Measurements from ENCODE around the gene NAA35. TPM values are rescaled to one million over a fixed set of nuclear protein-coding genes. Genes with fewer than 3 reads are reported as not detected.

The NAA35 gene
- total and polyA plus RNA-seq, 9 of the 15 experiments (the other 6 are each of a cell fraction or from before 2014, with no cell fraction given): 17.7 to 43.9 (median 29.0) TPM

- TF ChIP-seq REST (IDR thresholded peaks at IDR 0.05; ENCODE audit: borderline replicate concordance): no peak
- no peak for TF ChIP-seq REST (CRISPR knock-in tag; IDR thresholded peaks at IDR 0.05; ENCODE audit: low read depth)
- TF ChIP-seq ZNF57 (CRISPR knock-in tag; IDR thresholded peaks at IDR 0.05): no peak
- TF ChIP-seq TGIF2 (CRISPR knock-in tag; IDR thresholded peaks at IDR 0.05): no peak
- no peak for TF ChIP-seq XRCC5 (IDR thresholded peaks at IDR 0.05; ENCODE audit: low read depth, low read length)
- no peak for TF ChIP-seq FOS (IDR thresholded peaks at IDR 0.05; ENCODE audit: extremely low read depth, insufficient read length)
- no peak for TF ChIP-seq PRPF4 (IDR thresholded peaks at IDR 0.05; ENCODE audit: insufficient read depth, low read depth, low read length, poor library complexity, severe bottlenecking)
- TF ChIP-seq STAT5B (CRISPR knock-in tag; IDR thresholded peaks at IDR 0.05): no peak
- TF ChIP-seq EP400 (IDR thresholded peaks at IDR 0.05): no peak
- no peak for TF ChIP-seq LCOR (CRISPR knock-in tag; IDR thresholded peaks at IDR 0.05)
- TF ChIP-seq THRAP3 (IDR thresholded peaks at IDR 0.05; ENCODE audit: borderline replicate concordance): no peak
- no peak for TF ChIP-seq ZNF408 (CRISPR knock-in tag; IDR thresholded peaks at IDR 0.05; ENCODE audit: low read depth)
- TF ChIP-seq FOXJ3 (CRISPR knock-in tag; IDR thresholded peaks at IDR 0.05): no peak
- no peak for TF ChIP-seq ZNF146 (CRISPR knock-in tag; IDR thresholded peaks at IDR 0.05; ENCODE audit: unreplicated experiment)
- TF ChIP-seq ZNF134 (CRISPR knock-in tag; conservative IDR thresholded peaks at IDR 0.05): no peak
- no peak for TF ChIP-seq POLR2H (tag; IDR thresholded peaks at IDR 0.05; ENCODE audit: low read depth)
Observed at GRCh38 chr9:86069206-86069869, 128.4 kb downstream of the NAA35 start (continued).
